ENCODE data around the gene CT45A5. TPM values are rescaled to one million over a fixed set of nuclear protein-coding genes. Genes with fewer than 3 reads are reported as not detected.

The CT45A5 gene
- not detected for total RNA-seq

GRCh38 chrX:135785403-135785802 lies at the start of gene CT45A5:
TSS of gene CT45A5 (minus strand) at chrX:135785503. CDS start at chrX:135781729, 3,774 bp downstream.

GRCh38 chrX:135819912-135820311 lies 34.6 kb upstream of the CT45A5 start, which contains the start of gene CT45A2:
TSS of gene CT45A2 (minus strand) at chrX:135820012. CDS start at chrX:135816265, 3,747 bp downstream.

GRCh38 chrX:135802687-135803086 lies 17.4 kb upstream of the CT45A5 start, which contains the start of gene CT45A6:
TSS of gene CT45A6 (minus strand) at chrX:135802787. CDS start at chrX:135798993, 3,794 bp downstream.

GRCh38 chrX:135768091-135768490 lies 17.2 kb downstream of the CT45A5 start, which contains the start of gene CT45A3:
TSS of gene CT45A3 (minus strand) at chrX:135768191. CDS start at chrX:135764444, 3,747 bp downstream.

Other genes with a start within 250 kb of the CT45A5 start
- not detected for gene CT45A1, start 71.9 kb downstream of the CT45A5 start, total RNA-seq
- 0.18 TPM for gene CT45A3, start 17.3 kb downstream of the CT45A5 start, total RNA-seq
- not detected for gene CT45A6, start 17.3 kb upstream of the CT45A5 start, total RNA-seq
- not detected for gene CT45A2, start 34.5 kb upstream of the CT45A5 start, total RNA-seq
- gene CT45A7, start 51.8 kb upstream of the CT45A5 start, total RNA-seq = not detected
- not detected for gene CT45A8, start 69.0 kb upstream of the CT45A5 start, total RNA-seq
- not detected for gene CT45A9, start 86.3 kb upstream of the CT45A5 start, total RNA-seq
- not detected for gene CT45A10, start 107.9 kb upstream of the CT45A5 start, total RNA-seq
- gene SAGE1, start 108.2 kb upstream of the CT45A5 start, total RNA-seq = not detected
- gene MMGT1, start 188.5 kb upstream of the CT45A5 start, total RNA-seq = 16.7 TPM
- 17.7 TPM for gene SLC9A6, start 199.9 kb upstream of the CT45A5 start, total RNA-seq

Measured in metanephros (tissue), 1 donor.